Measurements from ENCODE around the gene RPP25L.

Gene RPP25L

DNA sequence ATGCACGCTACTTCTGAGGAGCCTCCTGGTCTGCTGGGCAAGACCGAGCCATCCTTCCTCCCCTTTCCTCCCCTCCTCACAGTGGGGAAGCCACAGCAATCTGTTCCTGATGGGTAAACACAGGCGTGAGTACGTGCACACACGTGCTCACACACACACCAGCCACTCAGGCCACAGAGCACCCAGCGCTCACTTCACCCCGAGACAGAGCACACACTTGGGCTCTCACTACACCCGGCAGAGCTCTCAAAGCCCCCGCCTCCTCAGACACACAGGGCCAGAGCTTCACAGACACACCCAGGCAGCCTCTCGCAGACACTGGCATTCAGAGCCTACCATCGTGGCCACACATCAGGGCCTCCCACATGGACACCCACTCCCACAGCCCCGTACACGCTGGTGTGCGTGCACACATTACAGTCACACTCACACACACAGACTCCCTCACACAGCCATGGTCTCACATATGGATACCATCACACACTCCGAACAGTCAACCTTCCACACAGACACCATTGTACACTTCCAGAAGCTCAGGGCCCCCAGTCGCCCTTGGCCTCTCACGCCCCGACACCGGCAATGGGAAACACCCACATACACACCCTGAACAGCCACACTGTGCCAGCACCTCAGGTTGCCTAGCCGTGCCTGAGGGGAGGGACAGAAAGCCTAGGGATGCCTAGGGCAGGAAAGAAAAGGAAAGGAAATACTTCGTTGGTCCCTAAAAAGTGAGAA lies 35.9 kb downstream of the RPP25L start:
- TF ChIP-seq TCF12 (IDR thresholded peaks at IDR 0.05; ENCODE audit: low read depth) (no peak), YY1 (IDR thresholded peaks at IDR 0.05; ENCODE audit: low read depth) (no peak), TEAD4 (IDR thresholded peaks at IDR 0.05) (no peak), CREB1 (IDR thresholded peaks at IDR 0.05; ENCODE audit: low read depth) (no peak), EP300 (IDR thresholded peaks at IDR 0.05; ENCODE audit: borderline replicate concordance) (no peak), TAF1 (IDR thresholded peaks at IDR 0.05; ENCODE audit: low read depth) (no peak), RAD21 (IDR thresholded peaks at IDR 0.05; ENCODE audit: low read depth) (no peak), EGR1 (IDR thresholded peaks at IDR 0.05) (no peak), CEBPB (IDR thresholded peaks at IDR 0.05) (no peak), FOXM1 (IDR thresholded peaks at IDR 0.05; ENCODE audit: borderline replicate concordance, low read depth) (no peak), NFIC (IDR thresholded peaks at IDR 0.05) (no peak), ZBTB7A (IDR thresholded peaks at IDR 0.05; ENCODE audit: low read depth) (no peak)
- TF ChIP-seq, protein P1, sequence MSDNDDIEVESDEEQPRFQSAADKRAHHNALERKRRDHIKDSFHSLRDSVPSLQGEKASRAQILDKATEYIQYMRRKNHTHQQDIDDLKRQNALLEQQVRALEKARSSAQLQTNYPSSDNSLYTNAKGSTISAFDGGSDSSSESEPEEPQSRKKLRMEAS (IDR thresholded peaks at IDR 0.05) = no peak
- TF ChIP-seq, protein P2, sequence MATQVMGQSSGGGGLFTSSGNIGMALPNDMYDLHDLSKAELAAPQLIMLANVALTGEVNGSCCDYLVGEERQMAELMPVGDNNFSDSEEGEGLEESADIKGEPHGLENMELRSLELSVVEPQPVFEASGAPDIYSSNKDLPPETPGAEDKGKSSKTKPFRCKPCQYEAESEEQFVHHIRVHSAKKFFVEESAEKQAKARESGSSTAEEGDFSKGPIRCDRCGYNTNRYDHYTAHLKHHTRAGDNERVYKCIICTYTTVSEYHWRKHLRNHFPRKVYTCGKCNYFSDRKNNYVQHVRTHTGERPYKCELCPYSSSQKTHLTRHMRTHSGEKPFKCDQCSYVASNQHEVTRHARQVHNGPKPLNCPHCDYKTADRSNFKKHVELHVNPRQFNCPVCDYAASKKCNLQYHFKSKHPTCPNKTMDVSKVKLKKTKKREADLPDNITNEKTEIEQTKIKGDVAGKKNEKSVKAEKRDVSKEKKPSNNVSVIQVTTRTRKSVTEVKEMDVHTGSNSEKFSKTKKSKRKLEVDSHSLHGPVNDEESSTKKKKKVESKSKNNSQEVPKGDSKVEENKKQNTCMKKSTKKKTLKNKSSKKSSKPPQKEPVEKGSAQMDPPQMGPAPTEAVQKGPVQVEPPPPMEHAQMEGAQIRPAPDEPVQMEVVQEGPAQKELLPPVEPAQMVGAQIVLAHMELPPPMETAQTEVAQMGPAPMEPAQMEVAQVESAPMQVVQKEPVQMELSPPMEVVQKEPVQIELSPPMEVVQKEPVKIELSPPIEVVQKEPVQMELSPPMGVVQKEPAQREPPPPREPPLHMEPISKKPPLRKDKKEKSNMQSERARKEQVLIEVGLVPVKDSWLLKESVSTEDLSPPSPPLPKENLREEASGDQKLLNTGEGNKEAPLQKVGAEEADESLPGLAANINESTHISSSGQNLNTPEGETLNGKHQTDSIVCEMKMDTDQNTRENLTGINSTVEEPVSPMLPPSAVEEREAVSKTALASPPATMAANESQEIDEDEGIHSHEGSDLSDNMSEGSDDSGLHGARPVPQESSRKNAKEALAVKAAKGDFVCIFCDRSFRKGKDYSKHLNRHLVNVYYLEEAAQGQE (IDR thresholded peaks at IDR 0.05; ENCODE audit: low read depth) = no peak
- TF ChIP-seq, protein P3, sequence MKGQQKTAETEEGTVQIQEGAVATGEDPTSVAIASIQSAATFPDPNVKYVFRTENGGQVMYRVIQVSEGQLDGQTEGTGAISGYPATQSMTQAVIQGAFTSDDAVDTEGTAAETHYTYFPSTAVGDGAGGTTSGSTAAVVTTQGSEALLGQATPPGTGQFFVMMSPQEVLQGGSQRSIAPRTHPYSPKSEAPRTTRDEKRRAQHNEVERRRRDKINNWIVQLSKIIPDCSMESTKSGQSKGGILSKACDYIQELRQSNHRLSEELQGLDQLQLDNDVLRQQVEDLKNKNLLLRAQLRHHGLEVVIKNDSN (IDR thresholded peaks at IDR 0.05) = no peak

DNA sequence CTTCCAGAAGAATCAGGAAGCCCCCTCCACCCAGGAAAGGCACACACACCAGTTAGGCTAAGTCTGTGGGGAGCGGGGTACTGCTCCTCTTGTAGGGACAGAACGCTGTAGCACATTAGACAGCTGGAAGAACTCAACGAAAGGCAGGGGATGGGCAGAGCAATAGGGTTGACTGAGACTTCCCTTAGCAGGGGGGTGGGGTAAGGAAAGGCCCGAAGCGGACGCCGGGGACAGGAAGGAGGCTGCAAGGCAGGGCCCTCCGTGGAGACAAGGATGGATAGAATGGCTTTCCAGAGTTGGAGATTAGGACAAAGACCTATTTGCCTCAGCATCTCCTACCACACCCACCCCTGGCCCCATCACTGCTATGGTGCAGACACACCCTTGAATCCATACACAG lies 36.7 kb downstream of the RPP25L start:
- TF ChIP-seq ZBTB7A (IDR thresholded peaks at IDR 0.05; ENCODE audit: low read depth) = no peak
- no peak for TF ChIP-seq TCF12 (IDR thresholded peaks at IDR 0.05; ENCODE audit: low read depth)
- no peak for TF ChIP-seq EGR1 (IDR thresholded peaks at IDR 0.05)
- TF ChIP-seq, protein P3 (IDR thresholded peaks at IDR 0.05) = no peak
- TF ChIP-seq, protein P1 (IDR thresholded peaks at IDR 0.05) = no peak
- no peak for TF ChIP-seq NFIC (IDR thresholded peaks at IDR 0.05)
- TF ChIP-seq CREB1 (IDR thresholded peaks at IDR 0.05; ENCODE audit: low read depth) = no peak
- TF ChIP-seq TEAD4 (IDR thresholded peaks at IDR 0.05) = no peak
- no peak for TF ChIP-seq TAF1 (IDR thresholded peaks at IDR 0.05; ENCODE audit: low read depth)
- no peak for TF ChIP-seq EP300 (IDR thresholded peaks at IDR 0.05; ENCODE audit: borderline replicate concordance)

DNA sequence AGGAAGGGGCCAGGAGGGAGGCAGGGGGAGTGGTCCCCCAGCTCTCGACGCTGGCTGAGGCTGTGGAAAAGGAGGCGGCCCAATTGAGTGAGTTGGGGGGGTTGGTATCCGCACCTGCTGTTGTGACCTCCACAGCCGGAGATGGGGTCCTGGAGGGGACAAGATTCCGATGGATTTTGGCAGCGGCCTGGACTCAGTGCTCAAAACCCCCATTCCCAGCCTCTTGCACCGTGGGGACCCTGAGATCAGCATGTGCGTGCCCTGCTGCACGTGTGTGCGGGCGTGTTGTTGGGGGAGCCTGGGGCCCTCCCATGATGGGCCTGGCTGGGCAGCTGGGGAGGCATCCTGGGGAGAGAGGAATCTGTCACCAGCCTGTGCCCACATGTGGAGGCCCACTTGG lies 37.3 kb downstream of the RPP25L start:
- no peak for TF ChIP-seq NFIC (IDR thresholded peaks at IDR 0.05)
- TF ChIP-seq YY1 (IDR thresholded peaks at IDR 0.05; ENCODE audit: low read depth) = no peak
- TF ChIP-seq, protein P2 (IDR thresholded peaks at IDR 0.05; ENCODE audit: low read depth) = no peak
- TF ChIP-seq EGR1 (IDR thresholded peaks at IDR 0.05) = no peak
- TF ChIP-seq ZBTB7A (IDR thresholded peaks at IDR 0.05; ENCODE audit: low read depth) = no peak
- no peak for TF ChIP-seq CEBPB (IDR thresholded peaks at IDR 0.05)
- no peak for TF ChIP-seq TEAD4 (IDR thresholded peaks at IDR 0.05)
- TF ChIP-seq CREB1 (IDR thresholded peaks at IDR 0.05; ENCODE audit: low read depth) = no peak
- TF ChIP-seq, protein P1 (IDR thresholded peaks at IDR 0.05) = no peak
- no peak for TF ChIP-seq TAF1 (IDR thresholded peaks at IDR 0.05; ENCODE audit: low read depth)
- no peak for TF ChIP-seq FOXM1 (IDR thresholded peaks at IDR 0.05; ENCODE audit: borderline replicate concordance, low read depth)
- TF ChIP-seq EP300 (IDR thresholded peaks at IDR 0.05; ENCODE audit: borderline replicate concordance) = no peak
- TF ChIP-seq RAD21 (IDR thresholded peaks at IDR 0.05; ENCODE audit: low read depth) = no peak

DNA sequence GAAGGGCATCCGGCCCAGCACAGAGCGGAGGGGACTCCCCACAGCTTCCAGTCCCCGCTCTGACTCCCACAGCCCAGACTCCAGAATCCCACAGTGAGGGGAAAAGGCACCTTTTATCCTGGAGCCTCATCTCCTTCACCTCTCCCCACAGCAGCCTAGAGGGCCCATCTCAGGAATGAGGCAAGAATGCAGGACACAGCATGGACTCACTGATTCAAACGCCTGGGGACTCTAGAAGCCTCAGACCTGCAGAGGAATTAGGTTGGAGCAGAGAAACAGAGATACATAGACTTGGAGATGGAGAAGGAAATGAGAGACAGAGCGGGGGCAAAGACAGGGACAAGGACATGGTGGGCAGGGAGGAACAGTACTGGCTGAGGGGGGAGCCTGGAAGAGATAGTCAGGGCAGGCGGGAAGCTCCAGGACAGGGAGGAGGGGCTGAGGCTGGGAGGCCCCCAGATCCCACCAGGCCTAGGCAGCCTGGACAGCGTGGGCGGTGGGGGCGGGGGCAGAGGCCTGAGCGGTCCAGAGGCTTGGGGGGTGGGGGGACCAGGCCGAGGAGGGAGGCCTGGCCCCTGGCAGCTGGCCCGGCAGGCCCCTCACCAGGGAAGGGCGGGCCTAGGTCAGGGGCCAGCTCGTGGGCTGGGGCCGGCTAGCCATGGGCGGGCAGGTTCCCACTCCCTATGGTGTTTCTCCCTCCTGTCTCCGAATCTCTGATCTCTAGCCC lies 38.1 kb downstream of the RPP25L start:
- TF ChIP-seq NFIC (IDR thresholded peaks at IDR 0.05) (no peak), TEAD4 (IDR thresholded peaks at IDR 0.05) (no peak), FOXM1 (IDR thresholded peaks at IDR 0.05; ENCODE audit: borderline replicate concordance, low read depth) (no peak)
- TF ChIP-seq, protein P2 (IDR thresholded peaks at IDR 0.05; ENCODE audit: low read depth) = no peak

All from Ishikawa (cell line).